Kasumi-1 (cell line): ENCODE results near the gene BORCS6.
"Not testable (repeated sequence)": the region's sequence is repeated elsewhere in the genome, so short reads cannot be mapped to it uniquely, and the experiment has no call there.

Experiments
- DNase-seq, 2 experiments: peaks; one replicate each; lab custom pipeline; 2025; lab: John Stamatoyannopoulos, UW

Gene BORCS6

DNA sequence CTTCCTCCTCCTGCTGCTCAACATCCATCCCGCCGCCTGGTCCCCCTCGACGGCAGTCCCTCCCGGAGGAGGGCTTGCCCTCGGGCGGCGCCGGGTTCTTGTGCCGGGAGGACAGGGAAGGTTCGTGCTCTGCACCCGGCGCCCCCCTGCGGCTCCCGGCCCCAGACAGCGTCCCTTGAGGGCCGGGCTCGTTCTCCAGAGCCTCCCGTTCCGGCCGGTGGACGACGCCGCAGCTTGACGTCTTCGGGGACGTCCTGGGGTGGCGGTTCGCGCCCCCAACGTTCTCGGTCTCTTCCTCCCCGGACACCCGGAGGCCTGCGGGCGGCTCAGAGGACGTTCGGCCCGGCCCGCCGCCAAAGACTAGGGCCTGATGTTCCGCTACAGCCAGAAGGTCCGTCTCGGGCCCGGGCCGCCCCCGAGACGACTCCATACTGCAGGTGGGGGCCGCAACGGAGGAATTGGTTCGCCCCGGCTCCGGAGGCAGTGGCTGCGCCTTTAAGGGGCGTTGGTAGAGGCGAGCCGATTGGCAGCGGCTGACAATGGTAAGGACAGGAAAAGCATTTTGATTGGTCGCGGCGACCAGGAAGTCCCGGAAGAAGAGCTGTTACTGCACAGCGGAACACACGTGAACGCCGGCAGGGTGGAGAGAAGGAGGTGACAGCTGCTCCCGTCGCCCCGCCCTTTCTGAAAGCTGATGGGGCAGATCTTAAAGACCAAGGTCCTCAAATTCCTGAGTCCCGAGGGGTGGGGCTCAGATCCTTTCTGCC, at the start of gene BORCS6:
Gene BORCS6, minus strand, starts transcription at position 470 of the 767 bp plus-strand sequence. Its CDS starts 40 bp downstream, at position 430.
- peak; percentile 93 to 94 for DNase-seq

DNA sequence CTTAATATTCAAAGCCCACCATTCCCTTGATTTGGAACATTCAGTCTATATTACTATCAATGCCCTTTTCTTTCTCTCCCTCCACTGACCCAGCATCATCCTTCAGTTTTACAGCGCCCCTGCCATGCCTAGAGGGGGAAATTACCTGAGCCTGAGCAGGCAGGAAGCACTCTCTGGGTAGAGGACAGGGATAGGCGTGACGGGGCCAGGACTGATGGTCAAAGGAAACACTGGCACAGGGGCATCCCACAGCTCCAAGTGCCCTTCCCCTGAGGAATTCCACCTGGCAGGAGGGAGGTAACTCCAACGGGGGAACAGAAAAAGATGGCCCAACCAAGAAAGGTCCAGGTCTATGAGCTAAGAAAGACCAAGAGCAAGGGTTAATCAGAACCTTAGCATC, 47.9 kb upstream of the BORCS6 start:
- no peak for DNase-seq

DNA sequence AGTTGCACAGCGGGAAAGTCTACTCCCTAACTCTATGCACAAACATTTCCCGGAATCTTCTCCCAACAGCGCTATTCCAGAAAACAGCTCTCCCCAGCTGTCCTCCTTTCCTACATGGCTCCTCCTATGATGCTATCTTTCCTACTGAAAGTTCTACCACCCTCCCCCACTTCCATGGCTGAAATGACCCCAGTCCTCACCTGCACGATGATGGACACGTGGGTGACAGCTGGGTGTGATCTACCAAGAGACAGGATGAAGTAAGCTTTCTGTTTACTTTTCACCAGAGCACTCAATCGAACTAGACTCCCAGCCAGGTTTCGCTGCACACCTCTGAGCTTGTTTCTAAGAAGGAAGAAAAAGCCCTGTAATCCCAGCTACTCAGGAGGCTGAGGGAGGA, 47.2 kb upstream of the BORCS6 start:
- no peak for DNase-seq

DNA sequence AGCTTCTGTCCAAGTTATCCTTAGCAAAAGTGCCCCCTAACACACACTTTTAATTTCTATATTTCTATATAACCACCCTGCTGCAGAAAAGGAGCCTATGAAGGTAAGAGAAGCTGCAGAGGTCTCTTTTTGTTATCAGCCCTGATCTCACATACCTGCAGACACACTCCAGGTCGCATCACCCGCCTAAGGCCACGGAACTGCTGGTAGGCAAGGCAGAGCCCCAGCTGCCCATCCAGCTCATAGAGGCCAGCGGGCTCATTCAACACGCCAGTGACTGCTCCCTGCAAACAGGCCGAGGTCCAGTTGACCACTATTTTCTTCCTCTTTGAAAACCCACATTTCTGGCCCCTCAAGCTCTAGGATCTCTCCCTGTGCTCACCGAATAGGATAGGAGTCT, 45.7 kb upstream of the BORCS6 start:
- DNase-seq, result no peak

DNA sequence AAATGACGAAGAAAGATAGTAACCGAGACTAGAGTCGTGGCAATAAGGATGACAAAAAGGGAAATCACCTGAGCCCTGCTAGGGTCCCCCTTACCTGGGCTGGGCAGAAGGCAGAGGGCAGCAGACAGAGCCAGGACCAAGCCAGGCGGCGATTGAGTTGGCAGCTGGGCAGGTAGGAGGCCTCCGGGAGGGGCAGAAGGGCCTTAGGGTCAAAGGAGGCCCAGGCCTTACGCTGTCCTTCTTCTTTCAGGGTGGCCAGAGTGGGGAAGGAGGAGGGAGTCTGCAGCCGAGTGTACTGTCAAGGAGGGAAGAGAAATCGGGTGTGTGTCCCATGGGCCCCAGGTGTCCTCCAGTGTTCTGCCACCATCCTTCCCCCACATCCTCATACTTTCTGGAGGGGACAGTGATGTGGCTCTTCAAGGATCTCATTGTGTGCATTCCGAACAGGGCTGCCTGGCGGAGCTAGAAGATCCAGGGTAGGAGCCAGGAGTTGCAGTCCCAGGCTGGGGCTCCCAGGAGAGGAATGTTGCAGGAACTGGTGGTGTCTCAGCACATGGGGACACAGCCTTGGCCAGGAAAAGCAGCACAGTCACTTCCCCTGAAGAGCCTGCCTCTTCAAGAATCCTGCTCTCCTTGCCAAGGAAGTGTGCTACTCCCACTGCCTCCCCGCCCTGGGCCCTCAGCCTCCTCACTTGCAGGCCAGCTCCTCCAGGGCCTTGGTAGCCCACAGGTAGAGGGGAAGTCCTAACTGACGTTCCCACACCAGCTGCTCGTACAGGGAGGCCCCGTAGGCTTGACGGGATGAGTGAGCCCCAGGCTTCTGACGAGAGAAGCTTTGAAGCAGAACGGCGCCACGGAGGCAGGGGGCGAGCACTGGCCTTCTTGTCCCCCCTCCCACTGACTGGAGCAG, 44.6 kb upstream of the BORCS6 start:
- no peak for DNase-seq

DNA sequence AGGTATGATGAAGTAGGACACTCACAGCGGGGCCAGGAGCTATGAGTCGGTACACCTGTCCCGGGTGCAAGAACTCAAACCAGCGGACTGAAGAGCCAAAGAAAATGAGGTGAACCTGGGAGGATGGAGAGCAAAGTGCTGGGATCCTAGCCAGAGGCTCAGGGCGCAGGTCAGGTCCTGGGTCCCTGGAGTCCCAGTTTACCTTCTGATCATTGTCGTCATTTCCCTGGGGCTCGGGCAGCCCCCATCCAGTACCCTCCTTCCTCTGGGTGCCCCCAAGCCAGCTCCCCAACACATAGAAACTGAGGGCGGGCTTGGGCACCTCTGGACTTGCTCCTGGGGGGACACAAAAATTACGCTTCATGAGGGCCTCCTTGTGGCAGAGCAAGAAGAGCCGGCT, 41.7 kb upstream of the BORCS6 start:
- no peak for DNase-seq

DNA sequence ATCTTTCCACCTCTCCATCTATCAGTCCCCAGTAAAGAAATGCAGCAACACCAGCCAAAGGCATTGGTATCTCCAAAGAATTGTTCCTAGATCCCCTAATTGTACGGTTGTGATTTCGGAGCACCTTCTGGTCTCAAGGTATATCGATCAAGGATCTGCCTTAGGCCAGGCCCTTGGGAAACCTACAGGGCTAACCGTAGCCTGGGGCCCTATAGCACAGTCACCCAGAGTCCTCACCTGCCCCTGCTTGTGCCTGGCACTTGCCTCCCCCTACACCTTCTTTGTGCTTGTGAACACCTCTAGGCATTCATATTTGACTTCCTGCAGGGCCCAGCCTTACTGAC, 37.2 kb upstream of the BORCS6 start:
- no peak for DNase-seq

DNA sequence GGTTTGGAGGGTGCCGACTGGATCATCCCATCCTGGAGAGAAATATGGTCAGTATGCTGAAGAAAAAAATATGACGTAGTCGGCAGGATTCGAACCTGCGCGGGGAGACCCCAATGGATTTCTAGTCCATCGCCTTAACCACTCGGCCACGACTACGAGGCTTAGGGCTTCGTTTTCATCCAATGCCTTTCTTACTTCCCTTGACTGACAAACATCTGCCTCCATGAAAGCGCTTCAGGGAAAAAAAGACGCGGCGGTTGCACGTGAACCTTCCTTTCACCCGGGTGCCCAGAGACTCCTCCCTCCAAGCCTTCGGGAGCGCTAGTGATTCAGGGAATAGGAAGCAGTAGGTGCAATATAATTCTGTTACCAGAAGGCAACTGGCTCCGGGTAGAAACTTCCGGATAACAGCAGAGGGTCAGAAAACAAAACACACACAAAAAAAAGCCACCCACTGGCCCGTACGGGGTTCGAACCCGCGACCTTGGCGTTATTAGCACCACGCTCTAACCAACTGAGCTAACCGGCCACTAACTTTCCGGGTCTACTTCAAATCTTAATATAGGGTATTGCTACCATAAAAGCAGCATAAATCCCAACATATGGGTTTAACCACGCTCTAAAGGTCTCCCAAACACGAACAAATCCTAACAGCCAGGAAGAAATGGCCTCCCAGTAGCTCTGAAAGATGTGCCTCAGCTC, 36.7 kb upstream of the BORCS6 start:
- no peak for DNase-seq

DNA sequence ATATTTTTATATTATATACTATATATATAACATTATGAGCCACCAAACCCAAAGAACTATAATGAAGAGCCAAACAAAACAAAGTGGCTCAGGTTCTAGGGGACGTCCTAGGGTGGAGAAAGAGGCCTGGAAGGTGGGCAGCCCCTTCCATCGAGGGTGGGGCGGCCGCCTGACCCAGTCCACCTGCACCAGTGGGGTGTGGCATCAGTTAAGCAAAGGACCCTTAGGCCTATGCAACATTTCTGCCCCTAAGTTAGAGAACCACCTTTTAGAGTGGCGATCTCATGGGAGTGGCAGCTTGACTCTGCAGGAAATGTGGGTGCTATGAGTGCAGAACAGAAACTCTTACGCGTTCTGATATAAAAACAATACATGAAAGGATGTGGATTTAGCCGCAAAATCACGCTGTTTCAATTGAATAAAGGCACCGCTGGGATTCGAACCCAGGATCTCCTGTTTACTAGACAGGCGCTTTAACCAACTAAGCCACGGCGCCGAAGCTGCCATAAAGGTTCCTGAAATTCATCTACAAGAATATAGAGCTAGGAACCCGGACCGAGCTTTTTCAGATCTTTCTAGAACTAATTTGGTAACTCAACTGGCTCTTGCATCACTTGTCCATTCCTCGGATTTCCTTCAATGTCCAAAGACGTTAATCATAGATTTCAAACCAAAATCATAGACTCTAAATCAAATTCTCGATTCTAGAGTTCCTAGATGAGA, 36.0 kb upstream of the BORCS6 start:
- DNase-seq, result no peak

DNA sequence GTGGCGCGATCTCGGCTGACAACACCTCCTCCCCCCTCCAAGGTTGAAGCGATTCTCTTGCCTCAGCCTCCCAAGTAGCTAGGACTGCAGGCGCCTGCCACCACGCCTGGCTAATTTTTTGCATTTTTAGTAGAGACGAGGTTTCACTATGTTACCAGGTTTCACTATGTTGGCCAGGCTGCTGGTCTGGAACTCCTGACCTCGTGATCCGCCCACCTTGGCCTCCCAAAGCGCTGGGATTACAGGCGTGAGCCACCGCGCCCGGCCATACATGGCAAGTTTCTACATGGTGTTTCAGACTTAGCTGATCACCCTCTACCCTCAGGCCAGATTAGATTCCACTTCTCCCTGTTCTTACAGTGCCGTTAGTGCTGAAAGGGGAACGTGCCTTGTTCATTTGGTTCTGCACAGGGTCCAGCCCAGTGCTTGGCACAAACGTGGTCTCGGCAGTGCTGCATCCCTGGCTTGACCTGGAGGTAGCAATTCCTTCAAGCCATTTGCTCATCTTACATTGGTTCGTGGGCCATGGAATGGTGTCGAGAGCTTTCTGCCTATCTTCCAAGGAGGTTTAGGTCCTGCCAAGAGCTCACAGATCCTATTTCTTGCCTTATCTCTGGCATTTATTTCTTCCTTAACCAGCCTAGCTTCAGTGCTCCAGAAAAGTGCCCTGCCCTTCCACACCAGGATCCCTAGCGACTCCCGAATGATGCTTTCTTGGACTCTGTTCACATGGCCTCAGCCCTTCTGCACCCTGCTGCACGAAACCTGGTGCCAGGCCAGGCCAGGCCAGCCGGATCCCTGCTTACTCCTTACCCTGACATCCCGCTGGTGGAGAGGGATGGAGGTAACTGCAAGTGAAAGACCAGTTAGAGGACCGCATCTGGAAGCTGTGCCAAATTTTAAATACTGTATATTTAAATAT, 35.2 kb upstream of the BORCS6 start:
- no peak for DNase-seq

DNA sequence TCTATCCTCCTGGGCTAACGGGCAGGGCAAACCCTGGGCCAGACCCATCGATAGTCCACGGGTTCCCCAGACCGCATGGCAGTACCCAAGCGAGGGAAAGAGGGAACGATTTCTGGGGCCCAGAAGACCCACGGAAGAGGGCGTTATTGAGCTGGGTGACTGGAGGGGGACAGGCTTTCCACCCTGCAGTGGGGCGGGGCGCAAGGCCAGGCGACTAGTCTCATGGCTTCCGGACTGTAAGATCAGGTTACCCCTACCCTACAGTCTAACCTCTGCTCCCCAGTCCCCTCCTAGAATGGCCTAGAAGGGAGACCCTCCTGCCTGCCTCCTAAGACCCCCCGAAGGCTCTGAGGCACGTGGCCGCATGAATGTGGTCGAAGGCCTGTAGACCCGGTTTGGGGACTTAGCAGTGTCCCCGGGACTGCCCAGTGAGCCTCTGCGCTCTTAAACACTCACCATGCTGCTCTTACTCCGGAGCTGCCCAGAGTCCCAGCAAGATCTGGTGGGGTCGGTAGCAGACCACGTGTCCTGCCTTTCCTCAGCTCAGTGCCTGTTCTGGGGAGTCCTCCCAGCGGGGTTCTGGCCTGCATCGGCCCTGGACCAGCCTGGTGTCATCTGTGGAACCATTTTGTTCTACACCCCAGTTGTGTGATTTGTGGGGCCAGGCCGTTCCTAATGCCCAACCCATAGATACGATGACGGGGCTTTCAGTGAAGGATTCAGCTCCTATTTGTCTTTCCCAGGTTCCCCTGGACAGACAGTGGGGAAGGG, 33.6 kb upstream of the BORCS6 start:
- peak; percentile 60 to 66 for DNase-seq

DNA sequence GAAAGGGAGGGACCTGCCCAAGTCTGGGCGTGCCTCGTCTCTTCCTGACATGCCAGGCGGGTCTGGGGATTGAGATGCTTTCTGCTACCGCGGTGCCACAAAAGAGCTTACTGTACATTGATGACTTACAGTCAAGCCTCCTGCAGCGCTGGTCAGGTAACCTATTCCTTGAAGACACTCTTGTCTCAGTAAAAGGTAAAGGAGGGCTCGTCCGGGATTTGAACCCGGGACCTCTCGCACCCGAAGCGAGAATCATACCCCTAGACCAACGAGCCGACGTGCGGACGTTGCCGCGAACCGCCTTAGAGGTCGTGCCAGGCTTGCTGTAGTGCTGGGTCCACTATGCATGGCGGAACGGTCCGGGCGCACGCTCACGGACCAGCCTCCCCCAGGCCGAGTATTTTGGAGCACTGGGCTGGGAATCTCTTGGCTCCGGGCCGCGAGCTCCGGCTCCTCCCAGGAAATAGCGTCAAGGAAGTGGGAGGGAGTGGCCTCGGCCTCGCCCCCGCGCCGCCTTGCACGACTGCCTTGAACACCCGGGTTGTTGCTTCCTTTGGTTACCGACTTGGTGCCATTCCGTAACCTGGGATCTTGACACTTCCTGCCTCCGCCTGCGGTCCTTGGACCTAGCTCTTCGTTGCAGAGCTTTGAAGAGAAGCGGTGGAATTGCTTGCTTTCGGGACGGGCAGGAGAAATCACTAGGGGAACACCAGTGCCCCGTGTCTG, 32.8 kb upstream of the BORCS6 start:
- DNase-seq, result peak; percentile 73 to 74

DNA sequence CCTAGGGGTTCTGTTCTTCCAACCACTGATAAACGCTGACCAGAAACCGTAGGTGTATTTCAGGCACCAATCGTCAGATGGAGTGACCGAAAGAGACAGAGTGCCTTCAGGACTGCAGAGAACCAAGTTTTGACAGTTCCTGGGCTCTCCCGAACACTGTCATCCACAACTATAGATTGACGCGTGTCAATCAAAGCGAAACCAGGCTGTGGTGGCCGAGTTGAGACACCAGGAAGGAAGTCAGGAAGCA, 32.3 kb upstream of the BORCS6 start:
- peak in 1 of 2 experiments; percentile 56 for DNase-seq

DNA sequence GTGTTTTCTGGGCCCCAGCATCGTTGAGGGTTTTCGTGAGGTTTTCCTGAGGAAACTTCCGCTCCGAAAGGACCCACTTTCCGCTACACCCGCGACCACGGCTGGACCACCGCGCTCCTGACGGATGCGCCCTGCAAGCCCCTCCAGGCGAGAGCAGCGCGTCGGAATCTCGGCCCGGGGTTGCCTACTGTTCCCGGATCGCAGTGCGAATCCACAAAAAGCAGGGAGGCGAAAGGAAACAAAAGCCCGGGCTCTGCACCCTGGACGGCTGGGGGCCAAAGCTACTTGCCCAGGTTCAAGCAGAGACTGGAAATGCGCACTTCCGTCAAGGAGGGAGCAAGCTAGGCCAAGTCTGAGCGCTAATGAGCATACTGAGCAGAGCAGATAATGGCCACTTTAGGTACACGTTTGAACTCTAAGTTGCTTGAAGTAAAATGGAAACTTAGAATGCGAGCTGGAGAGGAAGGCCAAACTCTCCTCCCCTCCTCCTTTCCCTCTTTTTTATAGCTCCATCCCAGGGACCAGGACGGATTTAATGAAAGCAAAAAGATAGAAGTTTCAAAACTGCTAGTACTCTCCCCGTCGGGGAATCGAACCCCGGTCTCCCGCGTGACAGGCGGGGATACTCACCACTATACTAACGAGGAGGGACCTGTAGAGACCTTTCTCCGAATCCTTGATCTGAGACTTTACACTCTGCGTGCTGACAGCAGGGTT, 31.8 kb upstream of the BORCS6 start:
- peak; percentile 29 to 54 for DNase-seq

DNA sequence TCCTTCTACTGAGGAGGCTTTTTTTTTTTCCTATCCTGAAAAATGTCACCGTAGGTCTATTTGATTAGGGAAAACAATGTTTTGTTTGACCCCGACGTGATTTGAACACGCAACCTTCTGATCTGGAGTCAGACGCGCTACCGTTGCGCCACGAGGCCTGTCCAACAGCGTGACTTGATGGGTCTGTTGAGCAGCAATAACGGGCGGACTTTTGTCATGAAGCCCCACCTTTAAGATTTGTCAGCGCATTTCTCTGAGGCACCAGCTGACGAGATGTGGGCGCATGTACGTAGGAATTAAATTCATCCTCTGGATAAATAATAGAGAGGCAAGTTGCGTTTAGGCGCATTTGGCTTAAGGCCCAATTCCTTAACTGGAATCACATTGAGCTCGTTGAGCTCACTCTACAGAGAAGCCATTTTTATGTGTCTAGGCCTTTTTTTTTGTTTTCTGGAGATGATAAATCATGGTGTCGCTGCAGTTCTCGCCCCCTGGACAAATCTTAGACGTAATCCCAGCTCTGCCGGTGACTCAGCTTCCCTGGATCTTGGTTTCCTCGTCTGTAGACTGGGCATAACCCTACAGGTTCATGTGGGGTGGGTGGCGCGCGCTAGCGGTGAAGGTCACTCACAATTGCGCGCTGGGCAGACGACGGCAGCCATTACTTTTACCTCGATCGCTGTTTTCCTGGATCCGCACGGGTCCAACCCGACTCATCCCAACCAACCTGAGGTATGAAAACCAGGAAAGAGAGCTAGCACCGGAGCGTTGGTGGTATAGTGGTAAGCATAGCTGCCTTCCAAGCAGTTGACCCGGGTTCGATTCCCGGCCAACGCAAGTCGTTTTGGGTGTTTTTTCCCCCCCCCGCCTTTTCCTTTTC, 31.0 kb upstream of the BORCS6 start:
- peak; percentile 59 to 70 for DNase-seq

DNA sequence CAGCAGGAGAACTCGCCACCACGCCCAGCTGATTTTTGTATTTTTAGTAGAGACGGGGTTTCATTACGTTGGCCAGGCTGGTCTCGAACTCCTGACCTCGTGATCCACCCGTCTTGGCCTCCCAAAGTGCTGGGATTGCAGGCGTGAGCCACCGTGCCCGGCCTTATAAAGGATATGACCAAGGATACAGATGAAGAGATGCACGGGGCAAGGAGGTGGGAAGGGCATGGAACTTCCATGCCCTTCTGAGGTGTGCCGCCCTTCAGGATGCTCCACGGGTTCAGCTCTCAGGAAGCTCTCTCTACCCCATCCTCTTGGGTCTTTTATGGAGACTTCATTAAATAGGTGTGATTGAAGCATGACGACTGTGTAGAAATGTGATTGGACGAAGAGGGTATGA, 24.0 kb upstream of the BORCS6 start:
- DNase-seq, result not testable (repeated sequence)

DNA sequence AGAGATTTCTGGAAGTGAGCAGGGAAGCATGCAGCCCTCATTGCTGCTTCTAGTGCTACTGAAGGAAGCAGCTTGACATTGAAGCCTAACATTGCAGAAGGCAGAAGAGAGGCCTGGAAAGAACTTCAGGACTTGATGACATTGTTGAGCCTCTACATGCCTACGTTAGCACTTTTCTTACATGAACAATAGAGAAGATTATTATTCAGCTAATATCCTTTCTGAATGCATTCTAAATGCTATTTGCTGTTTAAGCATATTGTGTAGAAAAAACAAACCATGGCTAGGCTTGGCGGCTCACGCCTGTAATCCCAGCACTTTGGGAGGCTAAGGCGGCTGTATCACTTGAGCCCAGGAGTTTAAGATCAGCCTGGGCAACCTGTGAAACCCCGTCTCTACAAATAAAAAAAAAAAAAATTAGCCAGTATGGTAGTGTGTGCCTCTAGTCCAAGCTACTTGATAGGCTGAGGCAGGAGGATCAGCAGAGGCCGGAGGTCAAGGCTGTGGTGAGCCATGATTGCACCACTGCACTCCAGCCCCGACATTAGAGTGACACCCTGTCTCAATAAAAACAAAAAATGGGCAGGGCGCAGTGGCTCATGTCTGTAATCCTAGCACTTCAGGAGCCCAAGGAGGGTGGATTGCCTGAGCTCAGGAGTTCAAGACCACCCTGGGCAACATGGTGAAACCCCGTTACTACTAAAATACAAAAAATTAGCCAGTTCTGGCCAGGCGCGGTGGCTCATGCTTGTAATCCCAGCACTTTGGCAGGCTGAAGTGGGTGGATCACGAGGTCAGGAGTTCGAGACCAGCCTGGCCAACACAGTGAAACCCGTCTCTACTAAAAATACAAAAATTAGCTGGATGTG, 22.6 kb upstream of the BORCS6 start:
- no peak for DNase-seq
